GM18868 (cell line): Measurements from ENCODE around the gene MACC1.
"Not testable (repeated sequence)": the region's sequence is repeated elsewhere in the genome, so short reads cannot be mapped to it uniquely, and the experiment has no call there.

Experiments
- ATAC-seq: cut with Tn5 transposase; IDR thresholded peaks from one replicate; pipeline ENCODE4 v1.9.1; 2021; ENCODE audit warnings: mild to moderate bottlenecking, moderate library complexity; ENCODE audit not compliant: unreplicated experiment

MACC1 gene

GRCh38 chr7:20133803-20134202 lies 83.4 kb downstream of the MACC1 start:
- ATAC-seq, result no peak

DNA sequence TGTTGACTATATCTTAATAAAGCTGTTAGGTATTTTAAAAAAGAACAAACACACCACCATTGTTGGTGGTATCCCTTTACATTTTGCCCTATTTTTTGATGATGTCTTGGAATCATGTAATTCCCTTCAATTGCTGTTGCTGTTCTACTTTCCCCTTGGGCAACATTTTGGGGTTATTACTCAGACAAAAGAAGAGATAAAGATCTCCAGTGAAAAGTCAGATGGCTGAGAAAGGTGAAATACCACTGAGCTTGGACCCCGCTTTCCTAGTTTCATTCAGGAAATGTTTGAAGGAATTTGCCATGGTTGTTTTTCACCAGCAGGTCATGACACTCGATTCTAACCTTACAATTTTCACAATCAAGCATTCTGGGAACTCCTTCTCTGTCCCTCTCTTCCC lies 84.6 kb downstream of the MACC1 start:
- ATAC-seq, result no peak

GRCh38 chr7:20131776-20132175 lies 85.4 kb downstream of the MACC1 start:
- no peak for ATAC-seq

GRCh38 chr7:20129920-20130319 lies 87.3 kb downstream of the MACC1 start:
- ATAC-seq, result no peak

DNA sequence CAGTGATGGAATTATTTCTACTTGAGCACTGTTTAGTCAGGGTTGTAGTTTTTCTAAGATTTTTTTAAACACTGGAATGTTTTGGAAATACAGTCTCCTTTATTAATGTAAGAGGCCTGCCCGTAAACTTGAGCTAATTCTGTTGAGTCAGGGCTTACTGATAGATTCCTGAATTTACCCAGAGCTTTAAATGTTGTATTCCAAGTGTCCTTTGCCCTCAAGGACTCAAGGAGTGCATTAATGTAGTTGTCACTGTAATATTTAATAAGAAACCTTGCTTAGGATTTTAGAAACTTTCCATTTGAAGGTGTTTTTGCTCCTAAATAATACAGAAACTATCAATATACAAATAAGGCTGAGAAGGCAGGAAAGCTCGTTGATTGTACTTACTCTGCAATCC lies 89.2 kb downstream of the MACC1 start:
- ATAC-seq, result no peak

GRCh38 chr7:20126060-20126459 lies 91.1 kb downstream of the MACC1 start:
- ATAC-seq, result not testable (repeated sequence)

- not testable (repeated sequence) for ATAC-seq
These were observed 93.1 kb downstream of the MACC1 start for GRCh38 chr7:20124087-20124486.

GRCh38 chr7:20122653-20123316 lies 94.4 kb downstream of the MACC1 start:
- ATAC-seq, result not testable (repeated sequence)

GRCh38 chr7:20122073-20122472 lies 95.1 kb downstream of the MACC1 start:
- no peak for ATAC-seq

GRCh38 chr7:20121404-20121803 lies 95.8 kb downstream of the MACC1 start:
- no peak for ATAC-seq

GRCh38 chr7:20120611-20121168 lies 96.5 kb downstream of the MACC1 start:
- not testable (repeated sequence) for ATAC-seq

GRCh38 chr7:20116869-20117268 lies 100.3 kb downstream of the MACC1 start:
- no peak for ATAC-seq

GRCh38 chr7:20114468-20114867 lies 102.7 kb downstream of the MACC1 start:
- ATAC-seq, result peak; percentile 87

DNA sequence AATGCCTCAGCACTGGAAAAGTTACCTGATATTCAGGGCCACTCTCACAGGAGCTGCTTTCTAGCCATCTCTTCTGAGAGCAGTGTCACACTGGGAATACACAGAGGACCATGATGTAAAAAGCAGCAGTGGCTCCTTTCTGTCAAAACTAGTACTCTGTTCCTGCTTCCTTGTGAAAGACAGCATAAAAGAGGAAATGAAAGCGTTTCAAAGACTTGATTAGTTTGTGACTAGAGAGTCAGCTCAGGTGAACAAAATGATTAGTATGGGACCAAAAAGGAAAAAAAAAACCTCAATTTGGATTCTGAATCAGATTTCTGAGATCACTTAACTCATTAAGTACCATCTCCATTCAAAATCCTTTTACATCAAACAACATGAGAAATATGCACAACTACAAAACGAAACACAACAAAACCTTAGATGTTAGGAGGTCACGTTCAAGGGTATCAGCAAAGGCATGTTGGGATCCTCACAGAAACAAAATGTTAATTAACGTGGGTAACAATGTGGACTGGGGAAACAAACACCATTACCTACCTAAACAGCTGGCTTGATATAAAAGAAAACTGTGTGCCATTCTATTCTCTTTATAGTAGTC lies 103.7 kb downstream of the MACC1 start:
- peak; percentile 88 for ATAC-seq

- peak; percentile 1 for ATAC-seq
These were observed 104.5 kb downstream of the MACC1 start for GRCh38 chr7:20112696-20113095.

- no peak for ATAC-seq
These were observed 105.2 kb downstream of the MACC1 start for GRCh38 chr7:20111821-20112542.

GRCh38 chr7:20107582-20107981 lies 109.6 kb downstream of the MACC1 start:
- no peak for ATAC-seq

- no peak for ATAC-seq
These were observed 112.5 kb downstream of the MACC1 start for GRCh38 chr7:20104696-20105095.

GRCh38 chr7:20102982-20103381 lies 114.2 kb downstream of the MACC1 start:
- ATAC-seq, result no peak

- no peak for ATAC-seq
These were observed 121.3 kb downstream of the MACC1 start for GRCh38 chr7:20095862-20096261.

GRCh38 chr7:20095436-20095835 lies 121.7 kb downstream of the MACC1 start:
- ATAC-seq, result no peak

DNA sequence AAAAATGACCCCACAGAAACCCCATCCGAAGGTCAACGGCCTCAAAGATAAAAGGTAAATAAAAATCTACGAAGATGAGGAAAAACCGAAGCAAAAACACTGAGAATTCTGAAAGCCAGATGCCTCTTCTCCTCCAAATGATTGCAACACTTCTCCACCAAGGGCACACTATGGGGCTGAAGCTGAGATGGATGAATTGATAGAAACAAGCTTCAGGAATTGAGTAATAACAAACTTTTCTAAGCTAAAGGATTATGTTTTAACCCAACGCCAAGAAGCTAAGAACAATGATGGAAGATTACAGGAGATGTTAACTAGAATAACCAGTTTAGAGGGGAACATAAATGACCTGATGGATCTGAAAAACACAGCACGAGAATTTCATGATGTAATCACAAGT lies 127.8 kb downstream of the MACC1 start:
- no peak for ATAC-seq
